ENCODE measurements around the gene RAX. TPM values are rescaled to one million over a fixed set of nuclear protein-coding genes. Genes with fewer than 3 reads are reported as not detected.

Gene RAX
- total RNA-seq, 1 donor from 2014 or later: not detected

DNA sequence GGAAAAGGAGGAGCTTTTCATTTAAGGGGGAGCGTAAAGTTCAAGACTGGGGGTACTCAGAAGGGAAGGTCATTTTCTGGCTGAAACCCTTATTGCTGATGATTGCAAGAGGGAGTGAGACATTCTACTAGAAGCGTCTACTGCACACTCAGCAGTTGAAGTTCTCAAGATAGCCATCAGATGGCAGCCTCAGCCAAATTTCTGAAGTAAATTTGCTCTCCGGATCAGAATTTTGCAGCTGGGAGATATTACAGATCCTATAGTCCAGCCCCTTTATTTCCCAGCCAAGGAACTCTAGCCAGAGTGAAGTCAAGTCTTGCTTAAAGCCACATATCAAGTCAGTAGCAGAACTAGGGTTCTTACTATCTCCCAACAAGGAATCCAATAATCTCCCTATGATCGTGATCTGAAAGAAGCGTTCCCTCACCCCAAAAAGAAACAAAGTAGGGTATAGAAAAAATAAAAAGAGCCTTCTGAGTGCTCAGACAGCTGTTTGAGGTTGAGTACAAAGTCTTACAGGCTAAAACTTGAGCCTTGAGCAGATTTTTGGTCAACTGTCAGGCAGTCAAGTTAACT, 24.0 kb downstream of the RAX start:
- peaks cover 3% of the 10 kb centered on the region for H3K27me3 Mint-ChIP-seq (ENCODE audit: unreplicated experiment)
- H3K27ac Mint-ChIP-seq (ENCODE audit: unreplicated experiment): no peak overlapping the region
- peak; percentile 69 for DNase-seq (ENCODE audit: low spot score)
- peaks cover 3% of the 10 kb centered on the region for H3K4me1 Mint-ChIP-seq (ENCODE audit: unreplicated experiment)
- no peaks in the 10 kb centered on the region for H3K36me3 Mint-ChIP-seq (ENCODE audit: low read depth, unreplicated experiment)
- no peaks in the 10 kb centered on the region for H3K9me3 Mint-ChIP-seq (ENCODE audit: unreplicated experiment)
- TF ChIP-seq, protein P1, sequence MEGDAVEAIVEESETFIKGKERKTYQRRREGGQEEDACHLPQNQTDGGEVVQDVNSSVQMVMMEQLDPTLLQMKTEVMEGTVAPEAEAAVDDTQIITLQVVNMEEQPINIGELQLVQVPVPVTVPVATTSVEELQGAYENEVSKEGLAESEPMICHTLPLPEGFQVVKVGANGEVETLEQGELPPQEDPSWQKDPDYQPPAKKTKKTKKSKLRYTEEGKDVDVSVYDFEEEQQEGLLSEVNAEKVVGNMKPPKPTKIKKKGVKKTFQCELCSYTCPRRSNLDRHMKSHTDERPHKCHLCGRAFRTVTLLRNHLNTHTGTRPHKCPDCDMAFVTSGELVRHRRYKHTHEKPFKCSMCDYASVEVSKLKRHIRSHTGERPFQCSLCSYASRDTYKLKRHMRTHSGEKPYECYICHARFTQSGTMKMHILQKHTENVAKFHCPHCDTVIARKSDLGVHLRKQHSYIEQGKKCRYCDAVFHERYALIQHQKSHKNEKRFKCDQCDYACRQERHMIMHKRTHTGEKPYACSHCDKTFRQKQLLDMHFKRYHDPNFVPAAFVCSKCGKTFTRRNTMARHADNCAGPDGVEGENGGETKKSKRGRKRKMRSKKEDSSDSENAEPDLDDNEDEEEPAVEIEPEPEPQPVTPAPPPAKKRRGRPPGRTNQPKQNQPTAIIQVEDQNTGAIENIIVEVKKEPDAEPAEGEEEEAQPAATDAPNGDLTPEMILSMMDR (IDR thresholded peaks at IDR 0.05; ENCODE audit: unreplicated experiment): peak; percentile 62
- no peak overlapping the region for H3K4me3 Mint-ChIP-seq (ENCODE audit: unreplicated experiment)

DNA sequence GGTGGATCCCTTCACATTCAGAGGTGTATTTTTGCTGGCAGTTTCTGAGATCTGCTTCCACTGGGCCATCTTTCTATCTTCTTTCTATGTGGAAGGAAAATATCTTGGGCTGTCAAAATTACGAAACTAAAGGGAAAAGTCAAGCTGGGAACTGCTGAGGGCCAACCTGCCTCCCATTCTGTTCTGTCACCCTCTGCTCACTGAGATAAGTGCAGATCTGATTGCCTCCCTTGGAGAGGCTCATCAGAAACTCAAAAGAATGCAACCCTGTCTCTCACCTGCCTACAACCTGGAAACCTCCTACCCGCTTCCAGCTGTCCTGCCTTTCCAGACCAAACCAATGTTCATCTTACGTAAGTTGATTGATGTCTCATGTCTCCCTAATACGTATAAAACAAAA, 26.5 kb downstream of the RAX start:
- Mint-ChIP-seq H3K27ac (ENCODE audit: unreplicated experiment) (no peak overlapping the region), H3K27me3 (ENCODE audit: unreplicated experiment) (peaks cover 3% of the 10 kb centered on the region), H3K9me3 (ENCODE audit: unreplicated experiment) (no peaks in the 10 kb centered on the region), H3K36me3 (ENCODE audit: low read depth, unreplicated experiment) (no peaks in the 10 kb centered on the region), H3K4me3 (ENCODE audit: unreplicated experiment) (no peak overlapping the region), H3K4me1 (ENCODE audit: unreplicated experiment) (peaks cover 3% of the 10 kb centered on the region)
- TF ChIP-seq, protein P1 (IDR thresholded peaks at IDR 0.05; ENCODE audit: unreplicated experiment): no peak
- no peak for DNase-seq (ENCODE audit: low spot score)

DNA sequence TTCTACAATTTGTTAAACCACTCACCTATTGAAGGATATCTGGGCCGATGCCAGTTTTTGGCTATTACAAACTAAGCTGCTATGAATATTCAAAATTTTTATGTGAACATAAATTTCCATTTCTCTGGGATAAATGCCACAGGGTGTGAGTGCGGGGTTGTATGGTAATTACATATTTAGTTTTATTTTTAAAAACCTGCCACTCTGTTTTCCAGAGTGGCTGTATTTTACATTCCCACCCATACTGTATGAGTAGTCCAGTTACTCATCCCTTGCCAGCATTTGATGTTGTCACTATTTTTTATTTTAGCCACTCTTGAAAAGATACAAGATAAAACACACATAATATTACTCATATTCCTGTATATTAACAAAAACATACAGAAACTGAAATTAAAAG, 30.3 kb downstream of the RAX start:
- no peak overlapping the region for H3K27ac Mint-ChIP-seq (ENCODE audit: unreplicated experiment)
- no peaks in the 10 kb centered on the region for H3K9me3 Mint-ChIP-seq (ENCODE audit: unreplicated experiment)
- H3K36me3 Mint-ChIP-seq (ENCODE audit: low read depth, unreplicated experiment): no peaks in the 10 kb centered on the region
- H3K4me1 Mint-ChIP-seq (ENCODE audit: unreplicated experiment): no peaks in the 10 kb centered on the region
- H3K4me3 Mint-ChIP-seq (ENCODE audit: unreplicated experiment): no peak overlapping the region
- no peaks in the 10 kb centered on the region for H3K27me3 Mint-ChIP-seq (ENCODE audit: unreplicated experiment)
- no peak for DNase-seq (ENCODE audit: low spot score)
- TF ChIP-seq, protein P1 (IDR thresholded peaks at IDR 0.05; ENCODE audit: unreplicated experiment): no peak

DNA sequence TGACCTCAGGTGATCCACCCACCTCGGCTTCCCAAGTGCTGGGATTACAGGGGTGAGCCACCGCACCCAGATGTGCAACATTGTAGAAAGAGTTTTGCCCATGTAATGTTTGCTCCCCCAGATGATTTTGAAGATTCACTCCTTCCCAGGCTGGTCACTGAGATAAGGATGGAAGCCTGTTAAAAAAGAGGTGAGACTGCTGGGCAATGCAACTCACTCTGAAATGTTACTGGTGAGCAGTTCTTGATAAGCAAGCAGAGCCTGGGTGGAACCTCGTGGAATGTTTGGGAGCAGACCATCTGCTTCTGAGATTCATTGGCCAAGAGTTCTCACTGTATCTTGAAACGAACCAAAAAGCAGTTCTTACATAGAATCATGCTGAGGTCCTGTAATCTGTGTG, 33.6 kb downstream of the RAX start:
- H3K9me3 Mint-ChIP-seq (ENCODE audit: unreplicated experiment): no peaks in the 10 kb centered on the region
- TF ChIP-seq, protein P1 (IDR thresholded peaks at IDR 0.05; ENCODE audit: unreplicated experiment): no peak
- no peak overlapping the region for H3K4me3 Mint-ChIP-seq (ENCODE audit: unreplicated experiment)
- H3K36me3 Mint-ChIP-seq (ENCODE audit: low read depth, unreplicated experiment): no peaks in the 10 kb centered on the region
- H3K27me3 Mint-ChIP-seq (ENCODE audit: unreplicated experiment): no peaks in the 10 kb centered on the region
- H3K27ac Mint-ChIP-seq (ENCODE audit: unreplicated experiment): no peak overlapping the region
- no peaks in the 10 kb centered on the region for H3K4me1 Mint-ChIP-seq (ENCODE audit: unreplicated experiment)
- no peak for DNase-seq (ENCODE audit: low spot score)

DNA sequence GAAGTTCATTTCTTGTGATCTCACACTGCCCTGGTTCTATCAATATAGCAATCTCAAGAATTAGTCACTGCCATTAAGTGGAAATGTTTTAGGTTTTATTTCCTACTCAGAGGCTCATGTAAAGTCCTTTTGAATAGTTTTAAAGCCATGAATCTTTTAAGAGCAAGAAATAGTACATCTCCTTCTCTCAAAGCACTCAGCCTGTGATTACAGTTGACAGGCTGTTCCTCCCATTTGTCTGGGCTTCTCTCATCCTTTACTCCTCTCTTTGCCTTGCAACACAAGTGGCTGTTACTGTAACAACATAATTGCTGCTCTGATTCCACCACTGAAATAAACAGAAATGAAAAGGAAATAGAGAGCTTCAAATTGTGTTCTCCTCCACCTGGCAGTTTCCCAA, 34.9 kb downstream of the RAX start:
- H3K4me3 Mint-ChIP-seq (ENCODE audit: unreplicated experiment): no peak overlapping the region
- H3K27ac Mint-ChIP-seq (ENCODE audit: unreplicated experiment): no peak overlapping the region
- no peaks in the 10 kb centered on the region for H3K27me3 Mint-ChIP-seq (ENCODE audit: unreplicated experiment)
- H3K9me3 Mint-ChIP-seq (ENCODE audit: unreplicated experiment): no peaks in the 10 kb centered on the region
- H3K4me1 Mint-ChIP-seq (ENCODE audit: unreplicated experiment): no peaks in the 10 kb centered on the region
- no peak for DNase-seq (ENCODE audit: low spot score)
- TF ChIP-seq, protein P1 (IDR thresholded peaks at IDR 0.05; ENCODE audit: unreplicated experiment): no peak
- H3K36me3 Mint-ChIP-seq (ENCODE audit: low read depth, unreplicated experiment): no peaks in the 10 kb centered on the region

All from endothelial cell (in vitro differentiated cells).